GM12801 (cell line): ENCODE data around the gene NDUFB3.

Experiments
- TF ChIP-seq, protein P1 (sequence below): IDR thresholded peaks from one replicate; pipeline ENCODE4 v1.5.1; 2011; ENCODE audit warnings: control low read depth; ENCODE audit not compliant: insufficient read length; ENCODE audit errors: extremely low read depth

Gene NDUFB3

GRCh38 chr2:201074996-201075395, 3.2 kb downstream of the NDUFB3 start:
- TF ChIP-seq, protein P1, sequence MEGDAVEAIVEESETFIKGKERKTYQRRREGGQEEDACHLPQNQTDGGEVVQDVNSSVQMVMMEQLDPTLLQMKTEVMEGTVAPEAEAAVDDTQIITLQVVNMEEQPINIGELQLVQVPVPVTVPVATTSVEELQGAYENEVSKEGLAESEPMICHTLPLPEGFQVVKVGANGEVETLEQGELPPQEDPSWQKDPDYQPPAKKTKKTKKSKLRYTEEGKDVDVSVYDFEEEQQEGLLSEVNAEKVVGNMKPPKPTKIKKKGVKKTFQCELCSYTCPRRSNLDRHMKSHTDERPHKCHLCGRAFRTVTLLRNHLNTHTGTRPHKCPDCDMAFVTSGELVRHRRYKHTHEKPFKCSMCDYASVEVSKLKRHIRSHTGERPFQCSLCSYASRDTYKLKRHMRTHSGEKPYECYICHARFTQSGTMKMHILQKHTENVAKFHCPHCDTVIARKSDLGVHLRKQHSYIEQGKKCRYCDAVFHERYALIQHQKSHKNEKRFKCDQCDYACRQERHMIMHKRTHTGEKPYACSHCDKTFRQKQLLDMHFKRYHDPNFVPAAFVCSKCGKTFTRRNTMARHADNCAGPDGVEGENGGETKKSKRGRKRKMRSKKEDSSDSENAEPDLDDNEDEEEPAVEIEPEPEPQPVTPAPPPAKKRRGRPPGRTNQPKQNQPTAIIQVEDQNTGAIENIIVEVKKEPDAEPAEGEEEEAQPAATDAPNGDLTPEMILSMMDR = no peak

DNA sequence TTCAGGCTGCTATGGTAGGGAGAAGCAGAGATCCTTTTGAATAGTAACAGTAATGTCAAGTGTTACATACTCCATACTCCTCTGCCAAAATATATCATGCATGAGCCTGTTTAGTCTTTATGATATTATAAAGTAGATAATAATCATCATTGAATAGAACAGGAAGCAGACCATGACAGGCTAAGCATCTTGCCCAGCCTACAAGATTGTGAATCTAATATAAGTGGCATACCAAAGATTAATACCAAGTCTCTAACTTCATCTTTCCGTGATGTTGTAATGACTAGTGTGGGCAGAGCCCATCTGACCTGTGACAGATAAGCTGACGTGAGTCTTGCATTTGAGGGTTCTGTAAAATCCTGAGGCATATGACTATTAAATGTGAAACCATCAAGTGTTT, 13.1 kb downstream of the NDUFB3 start:
- TF ChIP-seq, protein P1 = no peak

DNA sequence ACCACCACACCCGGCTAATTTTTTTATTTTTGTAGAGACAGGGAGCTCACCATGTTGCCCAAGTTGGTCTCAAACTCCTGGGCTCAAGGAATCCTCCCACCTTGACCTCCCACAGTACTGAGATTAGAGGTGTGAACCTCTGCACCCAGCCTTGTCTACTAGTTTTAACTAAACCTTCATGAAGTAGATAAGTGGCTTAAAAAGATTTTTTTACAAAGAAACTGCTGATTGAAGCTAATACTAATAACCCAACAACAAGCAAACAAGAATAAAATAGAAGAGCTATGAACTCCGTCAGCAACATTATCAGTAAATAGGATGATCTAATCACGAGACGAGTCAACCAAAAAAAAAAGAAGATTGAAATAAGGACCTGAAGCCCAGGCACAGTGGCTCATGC, 18.8 kb downstream of the NDUFB3 start:
- TF ChIP-seq, protein P1 = no peak

DNA sequence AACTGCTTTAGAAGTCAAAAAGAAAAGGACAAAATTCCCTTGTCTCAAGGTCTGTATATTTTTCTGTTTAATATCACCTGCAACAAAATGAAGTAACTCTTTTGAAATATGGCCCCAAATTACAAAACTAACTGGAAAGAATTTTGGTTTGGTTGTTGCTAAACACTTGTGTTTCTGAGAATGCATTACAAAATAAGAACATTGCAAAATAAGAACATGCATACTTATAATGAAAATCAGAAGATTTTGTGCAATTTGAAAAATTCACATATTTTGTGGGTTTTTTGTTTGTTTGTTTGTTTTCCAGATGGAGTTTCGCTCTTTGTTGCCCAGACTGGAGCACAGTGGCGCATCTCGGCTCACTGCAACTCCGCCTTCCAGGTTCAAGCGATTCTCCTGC, 21.8 kb downstream of the NDUFB3 start:
- TF ChIP-seq, protein P1 = no peak

DNA sequence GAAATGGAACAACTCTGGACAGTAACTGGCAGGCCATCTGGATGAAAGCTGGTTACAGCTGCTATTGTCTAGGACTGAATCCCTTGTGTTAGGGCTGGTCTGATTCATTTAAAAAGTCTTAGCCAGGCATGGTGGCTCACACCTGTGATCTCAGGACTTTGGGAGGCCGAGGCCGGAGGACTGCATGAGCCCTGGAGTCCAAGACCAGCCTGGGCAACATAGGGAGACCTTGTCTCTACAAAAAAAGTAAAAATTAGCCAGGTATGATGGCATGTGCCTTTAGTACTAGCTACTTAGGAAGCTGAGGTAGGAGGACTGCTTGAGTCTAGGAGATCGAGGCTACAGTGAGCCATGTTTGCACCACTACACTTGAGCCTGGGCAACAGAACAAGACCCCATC, 28.7 kb downstream of the NDUFB3 start:
- TF ChIP-seq, protein P1 = no peak

- TF ChIP-seq, protein P1 = no peak
Measured at GRCh38 chr2:201105759-201106158, 34.0 kb downstream of the NDUFB3 start.

GRCh38 chr2:201107624-201108023, 35.8 kb downstream of the NDUFB3 start:
- TF ChIP-seq, protein P1 = no peak

DNA sequence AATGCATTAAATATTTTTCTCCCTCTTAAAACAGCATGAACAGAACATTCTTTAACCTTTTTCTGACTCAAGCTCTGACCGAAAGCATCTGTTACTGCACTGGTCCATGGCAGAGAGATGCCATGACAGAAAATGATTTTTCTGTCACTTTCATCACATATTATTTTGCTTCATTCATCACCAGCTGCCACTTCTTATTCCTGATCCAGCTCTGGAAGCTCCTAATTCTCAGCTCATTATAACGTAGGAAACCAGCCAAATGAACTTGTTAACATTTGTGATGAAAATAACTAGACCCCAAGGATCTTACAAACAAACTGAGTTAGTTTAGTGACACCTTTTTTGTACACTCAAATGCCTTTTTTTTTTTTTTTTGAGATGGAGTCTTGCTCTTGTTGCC, 36.5 kb downstream of the NDUFB3 start:
- TF ChIP-seq, protein P1 = no peak
